Left hindlimb (tissue), 1 donor: ENCODE results near the gene RBFOX2.
A peak's percentile ranks its signal among the peaks of the same experiment; 100 is the strongest.
"Not testable (repeated sequence)": the region's sequence is repeated elsewhere in the genome, so short reads cannot be mapped to it uniquely, and the experiment has no call there.

ENCODE experiments used
- DNase-seq: peaks from one replicate; pipeline ENCODE4 v3.0.0-alpha.2; 2018

RBFOX2 gene

GRCh38 chr22:36028646-36029405 is at the start of gene RBFOX2:
Gene RBFOX2 (minus strand): TSS chr22:36028824. CDS start chr22:36028425, 399 bp downstream.
- DNase-seq = peak; percentile 99

GRCh38 chr22:36077271-36077670 is 48.6 kb upstream of the RBFOX2 start:
- DNase-seq = peak; percentile 49

- DNase-seq = no peak
Measured at GRCh38 chr22:36075724-36076123, 47.1 kb upstream of the RBFOX2 start.

- no peak for DNase-seq
Measured at GRCh38 chr22:36075230-36075629, 46.6 kb upstream of the RBFOX2 start.

- DNase-seq = no peak
Measured at GRCh38 chr22:36073476-36073875, 44.9 kb upstream of the RBFOX2 start.

- not testable (repeated sequence) for DNase-seq
Measured at GRCh38 chr22:36070645-36071044, 42.0 kb upstream of the RBFOX2 start.

GRCh38 chr22:36069368-36069767 is 40.7 kb upstream of the RBFOX2 start:
- DNase-seq = no peak

GRCh38 chr22:36068776-36069344 is 40.2 kb upstream of the RBFOX2 start:
- DNase-seq = no peak

GRCh38 chr22:36067235-36067558 is 38.6 kb upstream of the RBFOX2 start:
- DNase-seq = no peak

- peak; percentile 96 for DNase-seq
Measured at GRCh38 chr22:36065775-36066544, 37.3 kb upstream of the RBFOX2 start.

GRCh38 chr22:36065462-36065774 is 36.8 kb upstream of the RBFOX2 start:
- DNase-seq = no peak

- DNase-seq = no peak
Measured at GRCh38 chr22:36064358-36064757, 35.7 kb upstream of the RBFOX2 start.

GRCh38 chr22:36056980-36057379 is 28.4 kb upstream of the RBFOX2 start:
- DNase-seq = no peak

- DNase-seq = peak; percentile 65
Measured at GRCh38 chr22:36055376-36056295, 27.0 kb upstream of the RBFOX2 start.

- not testable (repeated sequence) for DNase-seq
Measured at GRCh38 chr22:36054446-36054845, 25.8 kb upstream of the RBFOX2 start.

- no peak for DNase-seq
Measured at GRCh38 chr22:36053242-36054147, 24.9 kb upstream of the RBFOX2 start.

GRCh38 chr22:36052505-36052941 is 23.9 kb upstream of the RBFOX2 start:
- no peak for DNase-seq

- DNase-seq = no peak
Measured at GRCh38 chr22:36049678-36049997, 21.0 kb upstream of the RBFOX2 start.

- no peak for DNase-seq
Measured at GRCh38 chr22:36048911-36049677, 20.5 kb upstream of the RBFOX2 start.

GRCh38 chr22:36044517-36044916 is 15.9 kb upstream of the RBFOX2 start:
- not testable (repeated sequence) for DNase-seq

- DNase-seq = no peak
Measured at GRCh38 chr22:36042240-36042639, 13.6 kb upstream of the RBFOX2 start.
